ENCODE data around the gene NNT. TPM values are rescaled to one million over a fixed set of nuclear protein-coding genes. Genes with fewer than 3 reads are reported as not detected.
"Not testable (repeated sequence)": the region's sequence is repeated elsewhere in the genome, so short reads cannot be mapped to it uniquely, and the experiment has no call there.

Gene NNT
- total RNA-seq, 2 donors from 2014 or later, result 121 to 138 TPM

GRCh38 chr5:43691893-43692292, 88.9 kb downstream of the NNT start:
- H3K4me1 Mint-ChIP-seq (ENCODE audit: low read depth), result no peaks in the 10 kb centered on the region
- ATAC-seq (replicated peaks in 1 of 2) (no peak), DNase-seq (no peak)
- no peak overlapping the region for H3K4me3 Mint-ChIP-seq
- peaks cover 12 to 14% of the 10 kb centered on the region in 2 donors for H3K9me3 Mint-ChIP-seq
- H3K36me3 Mint-ChIP-seq (ENCODE audit: insufficient read depth in 2 of 2), result peaks cover 22 to 49% of the 10 kb centered on the region in 2 donors
- H3K27me3 Mint-ChIP-seq (ENCODE audit: low read depth), result no peaks in the 10 kb centered on the region
- H3K27ac Mint-ChIP-seq, result no peak overlapping the region

- ATAC-seq (replicated peaks in 1 of 2) (no peak), DNase-seq (no peak)
- peaks cover 21 to 48% of the 10 kb centered on the region in 2 donors for H3K36me3 Mint-ChIP-seq (ENCODE audit: insufficient read depth in 2 of 2)
- H3K27ac Mint-ChIP-seq, result no peak overlapping the region
- no peaks in the 10 kb centered on the region for H3K4me1 Mint-ChIP-seq (ENCODE audit: low read depth)
- no peak overlapping the region for H3K4me3 Mint-ChIP-seq
- H3K27me3 Mint-ChIP-seq (ENCODE audit: low read depth), result no peaks in the 10 kb centered on the region
- peaks cover 12 to 13% of the 10 kb centered on the region in 2 donors for H3K9me3 Mint-ChIP-seq
These were observed 90.4 kb downstream of the NNT start for GRCh38 chr5:43693411-43693810.

- H3K27me3 Mint-ChIP-seq (ENCODE audit: low read depth), result no peaks in the 10 kb centered on the region
- H3K27ac Mint-ChIP-seq, result no peak overlapping the region
- no peak for ATAC-seq (replicated peaks in 1 of 2)
- DNase-seq, result no peak
- H3K4me1 Mint-ChIP-seq (ENCODE audit: low read depth), result no peaks in the 10 kb centered on the region
- peaks cover 12 to 13% of the 10 kb centered on the region in 2 donors for H3K9me3 Mint-ChIP-seq
- H3K36me3 Mint-ChIP-seq (ENCODE audit: insufficient read depth in 2 of 2), result peaks cover 21 to 46% of the 10 kb centered on the region in 2 donors
- H3K4me3 Mint-ChIP-seq, result no peak overlapping the region
These were observed 91.0 kb downstream of the NNT start for GRCh38 chr5:43694027-43694426.

GRCh38 chr5:43696444-43696843, 93.5 kb downstream of the NNT start:
- H3K27me3 Mint-ChIP-seq (ENCODE audit: low read depth); ATAC-seq (replicated peaks in 1 of 2); H3K4me3 Mint-ChIP-seq; DNase-seq; H3K4me1 Mint-ChIP-seq (ENCODE audit: low read depth); H3K27ac Mint-ChIP-seq: not testable (repeated sequence)
- H3K9me3 Mint-ChIP-seq, result peaks cover 12 to 13% of the 10 kb centered on the region in 2 donors
- peaks cover 27 to 41% of the 10 kb centered on the region in 2 donors for H3K36me3 Mint-ChIP-seq (ENCODE audit: insufficient read depth in 2 of 2)

GRCh38 chr5:43699910-43700309, 96.9 kb downstream of the NNT start:
- DNase-seq, result no peak
- Mint-ChIP-seq H3K27me3 (ENCODE audit: low read depth) (no peaks in the 10 kb centered on the region), H3K4me1 (ENCODE audit: low read depth) (no peaks in the 10 kb centered on the region), H3K9me3 (peaks cover 5 to 8% of the 10 kb centered on the region in 2 donors), H3K36me3 (ENCODE audit: insufficient read depth in 2 of 2) (peaks cover 21 to 34% of the 10 kb centered on the region in 2 donors), H3K4me3 (no peak overlapping the region), H3K27ac (no peak overlapping the region)
- ATAC-seq (replicated peaks in 1 of 2), result no peak

GRCh38 chr5:43700601-43701000, 97.6 kb downstream of the NNT start:
- DNase-seq (no peak), ATAC-seq (replicated peaks in 1 of 2) (no peak)
- peaks cover 2 to 4% of the 10 kb centered on the region in 2 donors for H3K9me3 Mint-ChIP-seq
- no peaks in the 10 kb centered on the region for H3K4me1 Mint-ChIP-seq (ENCODE audit: low read depth)
- peaks cover 15 to 34% of the 10 kb centered on the region in 2 donors for H3K36me3 Mint-ChIP-seq (ENCODE audit: insufficient read depth in 2 of 2)
- H3K27ac Mint-ChIP-seq, result no peak overlapping the region
- no peaks in the 10 kb centered on the region for H3K27me3 Mint-ChIP-seq (ENCODE audit: low read depth)
- no peak overlapping the region for H3K4me3 Mint-ChIP-seq

GRCh38 chr5:43701227-43701626, 98.2 kb downstream of the NNT start:
- H3K4me3 Mint-ChIP-seq, result no peak overlapping the region
- H3K27me3 Mint-ChIP-seq (ENCODE audit: low read depth), result no peaks in the 10 kb centered on the region
- peaks cover 0 to 1% of the 10 kb centered on the region in 2 donors for H3K9me3 Mint-ChIP-seq
- ATAC-seq (replicated peaks in 1 of 2) (no peak), DNase-seq (no peak)
- H3K36me3 Mint-ChIP-seq (ENCODE audit: insufficient read depth in 2 of 2), result peaks cover 11 to 30% of the 10 kb centered on the region in 2 donors
- no peak overlapping the region for H3K27ac Mint-ChIP-seq
- no peaks in the 10 kb centered on the region for H3K4me1 Mint-ChIP-seq (ENCODE audit: low read depth)

GRCh38 chr5:43702293-43702692, 99.3 kb downstream of the NNT start:
- no peaks in the 10 kb centered on the region for H3K4me1 Mint-ChIP-seq (ENCODE audit: low read depth)
- peaks cover 9 to 29% of the 10 kb centered on the region in 2 donors for H3K36me3 Mint-ChIP-seq (ENCODE audit: insufficient read depth in 2 of 2)
- peak overlapping the region; percentile 61 for H3K27ac Mint-ChIP-seq
- ATAC-seq (replicated peaks in 1 of 2), result no peak
- DNase-seq, result no peak
- no peak overlapping the region for H3K4me3 Mint-ChIP-seq
- H3K27me3 Mint-ChIP-seq (ENCODE audit: low read depth), result no peaks in the 10 kb centered on the region
- peaks cover 0 to 1% of the 10 kb centered on the region in 2 donors for H3K9me3 Mint-ChIP-seq

- no peak for DNase-seq
- no peak for ATAC-seq (replicated peaks in 1 of 2)
- no peak overlapping the region for H3K4me3 Mint-ChIP-seq
- peaks cover 9 to 29% of the 10 kb centered on the region in 2 donors for H3K36me3 Mint-ChIP-seq (ENCODE audit: insufficient read depth in 2 of 2)
- H3K27me3 Mint-ChIP-seq (ENCODE audit: low read depth), result no peaks in the 10 kb centered on the region
- H3K4me1 Mint-ChIP-seq (ENCODE audit: low read depth), result no peaks in the 10 kb centered on the region
- peaks cover 0 to 1% of the 10 kb centered on the region in 2 donors for H3K9me3 Mint-ChIP-seq
- no peak overlapping the region for H3K27ac Mint-ChIP-seq
These were observed 99.8 kb downstream of the NNT start for GRCh38 chr5:43702815-43703214.

GRCh38 chr5:43704243-43704642, 101.3 kb downstream of the NNT start:
- no peak overlapping the region for H3K4me3 Mint-ChIP-seq
- DNase-seq, result no peak
- H3K36me3 Mint-ChIP-seq (ENCODE audit: insufficient read depth in 2 of 2), result peaks cover 9 to 29% of the 10 kb centered on the region in 2 donors
- no peak overlapping the region for H3K27ac Mint-ChIP-seq
- H3K27me3 Mint-ChIP-seq (ENCODE audit: low read depth), result no peaks in the 10 kb centered on the region
- no peaks in the 10 kb centered on the region for H3K9me3 Mint-ChIP-seq
- no peak for ATAC-seq (replicated peaks in 1 of 2)
- no peaks in the 10 kb centered on the region for H3K4me1 Mint-ChIP-seq (ENCODE audit: low read depth)

GRCh38 chr5:43706576-43706975, 103.6 kb downstream of the NNT start:
- H3K9me3 Mint-ChIP-seq; H3K27ac Mint-ChIP-seq; H3K27me3 Mint-ChIP-seq (ENCODE audit: low read depth); ATAC-seq (replicated peaks in 1 of 2); DNase-seq; H3K4me3 Mint-ChIP-seq; H3K4me1 Mint-ChIP-seq (ENCODE audit: low read depth): not testable (repeated sequence)
- peaks cover 3 to 22% of the 10 kb centered on the region in 2 donors for H3K36me3 Mint-ChIP-seq (ENCODE audit: insufficient read depth in 2 of 2)

GRCh38 chr5:43711496-43711895, 108.5 kb downstream of the NNT start:
- ATAC-seq (replicated peaks in 1 of 2) (no peak), DNase-seq (no peak)
- no peaks in the 10 kb centered on the region for H3K9me3 Mint-ChIP-seq
- H3K4me3 Mint-ChIP-seq, result no peak overlapping the region
- peaks cover 0 to under 1% of the 10 kb centered on the region in 2 donors for H3K36me3 Mint-ChIP-seq (ENCODE audit: insufficient read depth in 2 of 2)
- H3K27ac Mint-ChIP-seq, result no peak overlapping the region
- H3K4me1 Mint-ChIP-seq (ENCODE audit: low read depth), result no peaks in the 10 kb centered on the region
- H3K27me3 Mint-ChIP-seq (ENCODE audit: low read depth), result no peaks in the 10 kb centered on the region

GRCh38 chr5:43712081-43712480, 109.1 kb downstream of the NNT start:
- no peaks in the 10 kb centered on the region for H3K27me3 Mint-ChIP-seq (ENCODE audit: low read depth)
- ATAC-seq (replicated peaks in 1 of 2) (no peak), DNase-seq (no peak)
- no peaks in the 10 kb centered on the region for H3K4me1 Mint-ChIP-seq (ENCODE audit: low read depth)
- H3K27ac Mint-ChIP-seq, result no peak overlapping the region
- no peaks in the 10 kb centered on the region for H3K9me3 Mint-ChIP-seq
- H3K4me3 Mint-ChIP-seq, result no peak overlapping the region
- no peaks in the 10 kb centered on the region for H3K36me3 Mint-ChIP-seq (ENCODE audit: insufficient read depth in 2 of 2)

GRCh38 chr5:43719783-43720182, 116.8 kb downstream of the NNT start:
- not testable (repeated sequence) for H3K27ac Mint-ChIP-seq; DNase-seq; H3K36me3 Mint-ChIP-seq (ENCODE audit: insufficient read depth in 2 of 2); H3K9me3 Mint-ChIP-seq; H3K27me3 Mint-ChIP-seq (ENCODE audit: low read depth); H3K4me3 Mint-ChIP-seq; H3K4me1 Mint-ChIP-seq (ENCODE audit: low read depth); ATAC-seq (replicated peaks in 1 of 2)
